GM23338 (cell line): Measurements from ENCODE around the gene ERICH3.

Experiments used
- CTCF ChIP-seq, 2 experiments: fragments of 200-600 bp in 1 of 2; sonication (generic) in 1 of 2; conservative IDR thresholded peaks; 2 replicates each; pipeline versions ENCODE4 v1.5.1 to v1.6.1; 2016 to 2017; ENCODE audit warnings: antibody characterized with exemption in 2 of 2, low read depth in 2 of 2, mild to moderate bottlenecking in 2 of 2, moderate library complexity in 1 of 2
- EZH2 ChIP-seq: fragments of 200-600 bp; sonication (generic); IDR thresholded peaks from one replicate; pipeline ENCODE4 v1.8.0; 2017; ENCODE audit warnings: antibody characterized with exemption, mild to moderate bottlenecking, low read depth; ENCODE audit not compliant: unreplicated experiment
- POLR2AphosphoS5 ChIP-seq: IDR thresholded peaks from 2 replicates; pipeline ENCODE4 v1.6.1; 2016; ENCODE audit warnings: antibody characterized with exemption, low read depth

- no peak for TF ChIP-seq CTCF (conservative IDR thresholded peaks at IDR 0.05; ENCODE audit: low read depth in 2 of 2)
- TF ChIP-seq EZH2, result no peak
- no peak for TF ChIP-seq POLR2AphosphoS5
These were observed 24.2 kb upstream of the ERICH3 start for GRCh38 chr1:74697832-74698231.
